HG02943 (cell line): ENCODE results near the gene TRABD2A.

Experiments used
- ATAC-seq: cut with Tn5 transposase; IDR thresholded peaks from one replicate; pipeline ENCODE4 v1.9.1; 2021; ENCODE audit warnings: mild to moderate bottlenecking, low read depth, moderate library complexity; ENCODE audit not compliant: unreplicated experiment

Gene TRABD2A

DNA sequence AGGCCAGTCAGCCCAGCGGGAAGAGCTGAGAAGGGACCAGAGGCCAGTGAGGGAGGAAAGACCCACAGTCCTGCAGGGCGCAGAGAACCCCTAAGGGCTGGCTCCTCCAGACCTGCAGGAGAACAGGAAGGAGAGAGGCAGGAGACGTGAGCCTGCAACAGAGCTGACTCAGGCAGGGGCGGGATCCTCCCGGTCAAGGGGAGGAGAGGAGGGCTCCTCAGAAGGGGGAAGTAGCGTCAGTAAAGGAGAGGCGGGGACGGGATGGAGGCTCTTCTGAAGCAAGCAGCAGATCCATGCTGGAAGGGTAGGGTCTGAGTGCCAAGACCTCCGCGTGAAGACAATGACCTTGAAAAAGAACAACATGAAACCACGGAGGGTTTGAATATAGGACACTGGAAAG is 50.8 kb downstream of the TRABD2A start:
- ATAC-seq, result no peak

DNA sequence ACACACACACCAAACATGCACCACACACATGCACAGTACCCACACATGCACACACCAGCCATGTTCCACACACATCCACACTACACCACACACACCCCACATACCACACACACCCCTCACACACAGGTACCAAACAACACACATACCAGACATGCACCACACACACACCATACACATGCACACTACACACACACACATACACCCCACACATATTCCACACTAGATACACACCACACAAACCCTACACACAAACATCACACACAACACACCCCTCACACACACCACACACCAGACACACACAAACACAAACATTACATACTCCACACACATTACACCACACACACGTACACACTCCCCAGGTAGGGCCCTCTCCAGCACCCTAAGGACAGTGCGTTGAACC is 51.2 kb downstream of the TRABD2A start:
- no peak for ATAC-seq

- ATAC-seq, result no peak
These were observed 52.8 kb downstream of the TRABD2A start for GRCh38 chr2:84827978-84828575.

- ATAC-seq, result no peak
These were observed 57.1 kb downstream of the TRABD2A start for GRCh38 chr2:84823788-84824187.

- ATAC-seq, result no peak
These were observed 57.7 kb downstream of the TRABD2A start for GRCh38 chr2:84823229-84823628.

GRCh38 chr2:84821806-84822205 is 59.1 kb downstream of the TRABD2A start:
- ATAC-seq, result no peak

DNA sequence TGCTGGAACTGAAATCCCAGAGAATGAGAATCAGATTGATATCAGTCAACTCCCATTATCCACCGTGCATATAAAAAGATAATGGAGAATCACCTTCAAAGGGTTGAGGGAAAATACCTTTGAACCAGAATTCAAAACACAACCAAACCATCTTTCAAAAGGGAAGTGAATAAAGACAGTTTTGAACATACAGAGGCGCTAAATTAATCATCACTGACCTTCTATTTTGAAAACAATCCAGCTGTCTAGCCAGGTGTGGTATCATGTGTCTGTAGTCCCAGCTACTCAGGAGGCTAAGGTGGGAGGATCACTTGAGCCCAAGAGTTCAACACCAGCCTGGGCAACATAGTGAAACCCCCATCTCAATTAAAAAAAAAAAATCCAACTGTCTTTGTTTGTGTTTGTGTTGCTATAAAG is 63.6 kb downstream of the TRABD2A start:
- ATAC-seq, result peak; percentile 88

GRCh38 chr2:84816426-84817026 is 64.4 kb downstream of the TRABD2A start:
- ATAC-seq, result peak; percentile 68

DNA sequence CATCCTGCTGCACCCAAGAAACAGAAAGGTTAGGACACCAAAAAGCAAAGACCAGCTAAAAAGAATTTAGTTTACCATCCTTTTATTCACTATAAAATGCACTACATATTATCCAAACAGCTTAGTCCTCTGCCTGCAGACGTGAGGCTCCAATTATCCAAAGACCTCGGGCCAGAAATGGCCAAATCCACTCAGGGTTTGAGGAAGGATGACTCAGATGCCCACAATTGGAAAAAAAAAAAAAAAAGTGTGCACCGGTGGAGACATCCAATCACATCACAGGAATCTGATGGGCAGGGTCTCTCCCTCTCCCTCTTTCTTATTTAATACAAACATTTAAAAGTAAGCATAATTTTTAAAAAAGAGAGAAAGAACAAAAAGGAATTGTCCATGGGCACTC is 65.7 kb downstream of the TRABD2A start:
- ATAC-seq, result no peak

DNA sequence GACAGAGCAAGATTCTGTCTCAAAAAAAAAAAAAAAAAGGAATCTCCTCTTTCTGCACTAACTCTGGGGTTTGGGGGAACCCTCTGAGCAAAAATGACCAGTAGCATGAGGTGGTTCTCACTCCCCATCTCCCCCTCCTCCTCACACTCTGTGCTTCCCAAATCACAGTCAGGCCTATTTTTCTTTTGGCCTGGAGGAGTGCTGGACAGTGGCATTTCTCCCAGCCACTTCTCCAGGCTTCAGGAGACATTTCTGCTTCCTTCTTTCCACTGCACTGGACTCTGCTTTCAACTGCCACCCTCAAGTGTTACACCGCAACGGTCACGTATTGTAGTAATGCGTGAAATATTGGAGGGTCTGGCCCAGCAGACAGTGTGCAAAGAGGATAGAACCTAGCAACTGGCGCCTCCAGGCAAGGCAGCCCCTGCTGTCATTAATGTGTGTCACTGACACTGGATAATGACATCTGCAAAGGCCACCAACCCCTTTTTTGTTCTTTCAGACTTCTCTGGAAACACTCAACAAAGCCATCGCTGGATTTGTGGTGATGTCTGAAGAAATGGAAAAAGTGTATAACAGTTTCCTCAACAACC is 68.9 kb downstream of the TRABD2A start:
- no peak for ATAC-seq

DNA sequence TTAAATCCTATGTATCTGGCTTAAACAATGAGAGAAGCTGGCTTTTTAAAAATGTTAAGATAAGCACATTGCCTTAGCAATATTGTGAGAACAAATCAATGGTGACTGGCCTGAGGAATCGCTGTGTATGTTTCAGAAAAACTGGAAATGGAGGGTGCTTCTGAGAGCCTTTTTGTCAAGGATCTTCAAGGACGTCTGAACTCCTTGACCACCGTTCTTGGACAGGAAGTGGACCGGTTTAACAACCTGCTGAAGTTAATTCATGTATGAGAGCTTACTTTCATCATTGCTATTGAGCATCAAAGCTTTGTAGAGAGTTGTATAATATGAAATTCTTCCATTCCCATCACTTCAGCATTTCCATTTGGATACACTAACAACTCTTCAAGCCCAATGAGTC is 72.6 kb downstream of the TRABD2A start:
- no peak for ATAC-seq

DNA sequence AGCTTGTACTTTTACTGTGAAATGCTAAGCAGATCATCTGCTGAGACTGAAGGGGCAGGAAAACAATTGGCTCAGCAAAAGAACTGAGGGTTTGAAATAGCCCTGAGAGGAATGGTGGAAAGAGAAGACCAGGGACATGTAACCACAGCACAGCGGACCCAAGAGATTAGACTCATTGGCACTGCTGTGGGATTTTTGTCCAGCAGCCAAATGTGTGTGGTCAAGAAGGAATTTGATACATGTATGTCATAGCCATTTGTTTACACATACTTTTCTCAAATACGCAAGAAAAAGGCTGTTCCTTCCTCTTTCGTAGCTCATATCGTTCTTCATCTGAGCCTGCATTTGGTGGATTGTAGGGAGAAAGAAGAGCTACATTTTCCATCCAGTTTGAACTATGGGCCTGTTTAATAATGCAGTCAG is 73.8 kb downstream of the TRABD2A start:
- ATAC-seq, result no peak

DNA sequence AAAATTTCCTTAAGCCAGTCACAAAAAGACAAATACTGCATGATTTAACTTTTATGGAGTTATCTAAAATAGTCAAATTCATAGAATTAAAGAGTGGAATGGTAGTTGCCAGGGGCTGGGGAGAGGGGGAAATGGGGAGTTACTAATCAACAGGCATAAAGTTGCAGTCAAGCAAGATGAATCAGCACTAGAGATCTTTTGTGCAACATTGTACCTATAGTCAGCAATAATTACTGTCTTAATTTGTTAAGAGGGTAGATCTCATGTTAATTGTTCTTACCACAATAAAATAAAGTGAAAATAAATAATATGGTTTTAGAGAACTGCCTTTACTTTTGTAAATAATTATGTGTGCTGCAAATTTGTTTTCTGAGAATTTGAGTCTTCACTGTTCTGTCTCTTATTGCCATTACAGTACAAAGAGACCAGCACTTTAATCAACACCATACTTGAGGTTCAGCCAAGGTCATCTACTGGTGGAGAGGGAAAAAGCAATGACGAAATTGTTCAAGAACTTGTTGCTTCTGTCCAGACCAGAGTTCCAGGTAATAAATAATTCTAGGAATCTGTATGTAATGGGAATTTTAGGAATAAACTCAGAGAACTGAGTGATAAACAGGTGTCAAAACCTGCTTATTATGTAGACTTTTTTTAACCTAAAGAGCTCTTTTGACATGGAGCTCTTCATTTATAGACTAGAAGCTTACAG is 75.5 kb downstream of the TRABD2A start:
- ATAC-seq, result no peak

- ATAC-seq, result no peak
These were observed 79.1 kb downstream of the TRABD2A start for GRCh38 chr2:84801811-84802210.

GRCh38 chr2:84800194-84800805 is 80.6 kb downstream of the TRABD2A start:
- ATAC-seq, result no peak

DNA sequence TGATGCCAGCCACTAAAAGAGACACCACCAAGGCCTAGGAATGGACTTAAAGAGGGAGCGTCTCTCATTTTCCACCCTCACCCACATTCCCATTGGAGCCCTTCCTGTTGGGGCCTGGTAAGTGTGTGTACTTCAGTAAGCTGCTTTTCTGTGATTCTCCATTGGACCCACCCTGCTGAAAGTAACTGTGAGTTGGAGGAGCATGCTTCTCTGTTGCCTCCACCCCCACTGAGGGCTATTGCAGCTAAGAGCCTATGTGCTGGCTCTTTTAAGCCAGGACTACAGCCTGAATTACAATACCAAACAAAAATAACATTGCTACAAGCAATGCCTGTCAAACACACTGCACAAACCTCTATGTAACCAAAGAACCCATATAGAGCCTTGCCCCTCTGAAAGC is 81.1 kb downstream of the TRABD2A start:
- no peak for ATAC-seq

GRCh38 chr2:84797271-84797670 is 83.6 kb downstream of the TRABD2A start:
- no peak for ATAC-seq

DNA sequence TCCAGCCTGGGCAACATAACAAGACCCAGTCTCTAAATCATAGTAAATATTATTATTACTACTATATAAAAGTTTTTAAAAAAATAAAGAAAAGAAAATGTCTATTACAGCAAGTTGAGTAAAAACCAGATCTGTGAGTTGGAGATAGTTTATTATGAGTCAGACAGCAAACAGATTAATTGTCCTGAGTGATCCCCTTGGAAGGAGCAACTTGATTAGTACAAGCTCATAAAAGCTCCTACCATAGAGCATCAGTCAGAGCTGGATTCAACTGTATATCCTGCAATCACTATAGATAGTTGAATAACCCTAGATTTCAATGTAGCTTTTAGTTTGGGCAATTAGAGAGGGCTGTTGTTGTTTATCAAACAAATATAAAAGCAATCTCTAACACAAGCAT is 84.1 kb downstream of the TRABD2A start:
- no peak for ATAC-seq

- no peak for ATAC-seq
These were observed 87.2 kb downstream of the TRABD2A start for GRCh38 chr2:84793641-84794040.

DNA sequence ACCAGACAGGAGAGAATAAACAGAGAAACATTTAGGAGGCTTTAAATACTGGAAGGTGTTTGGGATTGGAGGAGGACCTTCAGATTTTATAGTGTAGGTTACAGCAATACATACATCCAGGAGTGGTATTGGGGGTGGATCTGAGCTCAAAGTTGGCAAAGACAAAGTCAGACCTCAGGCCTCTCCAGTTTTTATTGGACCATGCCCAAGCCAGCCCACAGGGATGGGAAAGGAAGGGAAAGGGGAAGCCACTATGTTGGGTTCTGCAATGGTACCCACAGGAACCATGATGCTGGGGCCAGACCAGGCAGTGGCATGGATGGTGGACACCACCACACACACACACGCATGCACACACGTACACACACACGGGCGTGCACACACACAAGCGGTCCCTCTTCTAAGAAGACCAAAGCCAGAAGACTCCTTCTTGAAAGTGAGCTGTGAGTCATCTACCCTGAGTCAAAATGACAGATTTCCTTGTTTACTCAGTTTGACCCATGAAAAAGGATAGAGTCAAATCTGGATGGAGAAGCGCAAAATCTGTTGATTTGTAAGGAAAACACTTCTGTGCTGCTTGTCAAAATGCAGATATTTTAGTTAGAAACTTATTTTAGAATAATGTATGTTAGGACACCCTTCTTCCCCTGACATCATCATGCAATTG is 87.9 kb downstream of the TRABD2A start:
- ATAC-seq, result no peak

DNA sequence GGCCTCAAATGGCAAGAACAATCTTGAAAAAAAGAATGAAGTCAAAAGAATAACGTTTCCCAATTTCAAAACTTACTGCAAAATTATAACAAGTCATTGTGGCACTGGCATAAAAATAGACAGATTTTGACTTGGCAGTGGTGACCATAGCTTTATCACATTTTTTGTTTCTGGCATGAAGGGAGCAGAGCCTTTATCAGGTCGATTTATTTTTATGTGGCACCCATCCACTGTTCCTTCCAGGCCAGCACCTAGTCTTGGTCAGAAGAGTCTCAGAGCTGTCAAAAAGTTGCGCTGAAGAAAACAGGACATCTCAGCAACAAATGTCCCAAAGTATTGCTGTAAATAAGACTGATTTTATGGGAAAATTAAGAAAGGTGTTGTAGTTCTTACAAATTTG is 92.4 kb downstream of the TRABD2A start:
- ATAC-seq, result no peak
